Activated CD4-positive, alpha-beta T cell treated with anti-CD3 and anti-CD28 coated beads, Interleukin-2, amount 10 ng/mL, durations not matched to agents 7 days and 5 days (primary cell): ENCODE measurements around the gene NEXN. TPM values are rescaled to one million over a fixed set of nuclear protein-coding genes. Genes with fewer than 3 reads are reported as not detected.
"Not testable (repeated sequence)": the region's sequence is repeated elsewhere in the genome, so short reads cannot be mapped to it uniquely, and the experiment has no call there.

Experiments used
- CTCF ChIA-PET: fragments of 350-600 bp; sonication (Branson Sonifier 250); formaldehyde crosslinking; loops from one replicate; lab custom pipeline; 2021; ENCODE audit warnings: antibody characterized with exemption; lab: Charles Lee
- POLR2A ChIA-PET: fragments of 350-600 bp; sonication (Branson Sonifier 250); formaldehyde crosslinking; loops from one replicate; lab custom pipeline; 2021; ENCODE audit warnings: antibody characterized with exemption; lab: Charles Lee
- DNase-seq: peaks from one replicate; pipeline ENCODE4 v3.0.0-alpha.2; 2020
- H3K27ac Mint-ChIP-seq: one replicate; pipeline ENCODE4 v1.8.0; 2021; ENCODE audit warnings: mild to moderate bottlenecking, moderate library complexity, mixed read lengths
- H3K27me3 Mint-ChIP-seq: one replicate; pipeline ENCODE4 v1.8.0; 2021; ENCODE audit warnings: mixed read lengths
- H3K36me3 Mint-ChIP-seq: one replicate; pipeline ENCODE4 v1.8.0; 2021; ENCODE audit warnings: low read depth, mixed read lengths
- H3K4me1 Mint-ChIP-seq: one replicate; pipeline ENCODE4 v1.8.0; 2021; ENCODE audit warnings: mixed read lengths
- H3K4me3 Mint-ChIP-seq: one replicate; pipeline ENCODE4 v1.8.0; 2021; ENCODE audit warnings: mild to moderate bottlenecking, moderate library complexity, mixed read lengths
- H3K9me3 Mint-ChIP-seq: one replicate; pipeline ENCODE4 v1.8.0; 2021; ENCODE audit warnings: mixed read lengths
- total RNA-seq, 2 experiments: library from RNA; stranded (reverse); gene quantifications; one replicate each; pipeline ENCODE4 v1.2.3, GENCODE V29; 2021

The NEXN gene
- total RNA-seq, 2 experiments from 2014 or later = 5.3 to 5.7 TPM

GRCh38 chr1:77876884-77877283 lies 11.5 kb upstream of the NEXN start:
- POLR2A ChIA-PET = no interaction called here

GRCh38 chr1:77881061-77881460 lies 7.4 kb upstream of the NEXN start:
- H3K27ac Mint-ChIP-seq = no peak overlapping the region
- no peak for DNase-seq

More at GRCh38 chr1:77876884-77877283, 11.5 kb upstream of the NEXN start:
- Mint-ChIP-seq H3K4me3 (no peak overlapping the region), H3K27ac (no peak overlapping the region), H3K27me3 (no peaks in the 10 kb centered on the region), H3K9me3 (no peaks in the 10 kb centered on the region), H3K36me3 (peaks cover 5% of the 10 kb centered on the region), H3K4me1 (no peaks in the 10 kb centered on the region)
- CTCF ChIA-PET = no interaction called here
- DNase-seq = no peak

GRCh38 chr1:77882411-77882810 lies 6.0 kb upstream of the NEXN start:
- Mint-ChIP-seq H3K4me3 (no peak overlapping the region), H3K27me3 (peaks cover 3% of the 10 kb centered on the region), H3K27ac (no peak overlapping the region), H3K9me3 (no peaks in the 10 kb centered on the region), H3K4me1 (no peaks in the 10 kb centered on the region), H3K36me3 (peaks cover 3% of the 10 kb centered on the region)
- DNase-seq = no peak
- ChIA-PET POLR2A (no interaction called here), CTCF (interaction anchor here (0.6 kb wide), 1 partner anchor 568 kb away, joined by 3 read pairs; no protein-coding TSS in a partner anchor)

More at GRCh38 chr1:77881061-77881460, 7.4 kb upstream of the NEXN start:
- Mint-ChIP-seq H3K4me1 (no peaks in the 10 kb centered on the region), H3K27me3 (no peaks in the 10 kb centered on the region), H3K36me3 (no peaks in the 10 kb centered on the region), H3K9me3 (no peaks in the 10 kb centered on the region), H3K4me3 (no peak overlapping the region)
- POLR2A ChIA-PET = no interaction called here
- CTCF ChIA-PET = no interaction called here

GRCh38 chr1:77888781-77889642 lies 588 bp downstream of the NEXN start:
- Mint-ChIP-seq H3K9me3 (no peaks in the 10 kb centered on the region), H3K4me3 (peak overlapping the region; percentile 48), H3K36me3 (peaks cover 6% of the 10 kb centered on the region), H3K27me3 (peaks cover 22% of the 10 kb centered on the region), H3K27ac (no peak overlapping the region), H3K4me1 (peaks cover 10% of the 10 kb centered on the region)
- DNase-seq = peak; percentile 7
- CTCF ChIA-PET = interaction anchor here (1.3 kb wide), 1 partner anchor 13 kb away, joined by 3 read pairs; no protein-coding TSS in a partner anchor
- POLR2A ChIA-PET = no interaction called here

GRCh38 chr1:77889671-77890070 lies 1.2 kb downstream of the NEXN start:
- Mint-ChIP-seq H3K9me3 (no peaks in the 10 kb centered on the region), H3K27ac (no peak overlapping the region), H3K36me3 (peaks cover 6% of the 10 kb centered on the region), H3K4me3 (no peak overlapping the region), H3K4me1 (peaks cover 10% of the 10 kb centered on the region), H3K27me3 (peaks cover 22% of the 10 kb centered on the region)
- POLR2A ChIA-PET = no interaction called here
- DNase-seq = no peak
- CTCF ChIA-PET = no interaction called here

GRCh38 chr1:77891200-77891599 lies 2.8 kb downstream of the NEXN start:
- H3K27ac Mint-ChIP-seq = no peak overlapping the region
- H3K4me3 Mint-ChIP-seq = no peak overlapping the region
- ChIA-PET POLR2A (no interaction called here), CTCF (no interaction called here)
- peaks cover 6% of the 10 kb centered on the region for H3K36me3 Mint-ChIP-seq
- peaks cover 22% of the 10 kb centered on the region for H3K27me3 Mint-ChIP-seq
- H3K9me3 Mint-ChIP-seq = no peaks in the 10 kb centered on the region
- peaks cover 10% of the 10 kb centered on the region for H3K4me1 Mint-ChIP-seq
- DNase-seq = no peak

GRCh38 chr1:77899647-77900320 lies 11.4 kb downstream of the NEXN start:
- CTCF ChIA-PET = interaction anchor here (0.5 kb wide), 1 partner anchor 96 kb away, joined by 4 read pairs; no protein-coding TSS in a partner anchor

GRCh38 chr1:77900687-77901293 lies 12.4 kb downstream of the NEXN start:
- POLR2A ChIA-PET = no interaction called here
- H3K4me3 Mint-ChIP-seq = no peak overlapping the region
- DNase-seq = peak; percentile 15
- H3K4me1 Mint-ChIP-seq = no peaks in the 10 kb centered on the region
- CTCF ChIA-PET = no interaction called here
- H3K27ac Mint-ChIP-seq = no peak overlapping the region
- H3K36me3 Mint-ChIP-seq = no peaks in the 10 kb centered on the region
- H3K9me3 Mint-ChIP-seq = no peaks in the 10 kb centered on the region
- H3K27me3 Mint-ChIP-seq = peaks cover 4% of the 10 kb centered on the region

More at GRCh38 chr1:77899647-77900320, 11.4 kb downstream of the NEXN start:
- no peak overlapping the region for H3K27ac Mint-ChIP-seq
- POLR2A ChIA-PET = no interaction called here
- no peak for DNase-seq
- no peaks in the 10 kb centered on the region for H3K4me1 Mint-ChIP-seq
- no peaks in the 10 kb centered on the region for H3K36me3 Mint-ChIP-seq
- H3K9me3 Mint-ChIP-seq = no peaks in the 10 kb centered on the region
- H3K27me3 Mint-ChIP-seq = peaks cover 4% of the 10 kb centered on the region
- no peak overlapping the region for H3K4me3 Mint-ChIP-seq

- Mint-ChIP-seq H3K27me3 (no peaks in the 10 kb centered on the region), H3K27ac (no peak overlapping the region), H3K4me3 (no peak overlapping the region), H3K36me3 (no peaks in the 10 kb centered on the region), H3K9me3 (no peaks in the 10 kb centered on the region), H3K4me1 (no peaks in the 10 kb centered on the region)
- DNase-seq = no peak
- POLR2A ChIA-PET = no interaction called here
- CTCF ChIA-PET = no interaction called here
These were observed 17.2 kb downstream of the NEXN start for GRCh38 chr1:77905603-77906002.

GRCh38 chr1:77906019-77906545 lies 17.7 kb downstream of the NEXN start:
- Mint-ChIP-seq H3K27me3 (no peaks in the 10 kb centered on the region), H3K4me1 (no peaks in the 10 kb centered on the region), H3K36me3 (no peaks in the 10 kb centered on the region), H3K4me3 (no peak overlapping the region), H3K27ac (no peak overlapping the region), H3K9me3 (no peaks in the 10 kb centered on the region)
- POLR2A ChIA-PET = no interaction called here
- CTCF ChIA-PET = no interaction called here
- no peak for DNase-seq

- H3K4me1 Mint-ChIP-seq = no peaks in the 10 kb centered on the region
- no peak overlapping the region for H3K27ac Mint-ChIP-seq
- ChIA-PET CTCF (no interaction called here), POLR2A (no interaction called here)
- H3K36me3 Mint-ChIP-seq = no peaks in the 10 kb centered on the region
- no peak overlapping the region for H3K4me3 Mint-ChIP-seq
- H3K9me3 Mint-ChIP-seq = no peaks in the 10 kb centered on the region
- H3K27me3 Mint-ChIP-seq = no peaks in the 10 kb centered on the region
- no peak for DNase-seq
These were observed 18.2 kb downstream of the NEXN start for GRCh38 chr1:77906624-77907023.

- H3K27me3 Mint-ChIP-seq = no peaks in the 10 kb centered on the region
- DNase-seq = no peak
- no peaks in the 10 kb centered on the region for H3K9me3 Mint-ChIP-seq
- no peak overlapping the region for H3K4me3 Mint-ChIP-seq
- ChIA-PET POLR2A (no interaction called here), CTCF (no interaction called here)
- no peaks in the 10 kb centered on the region for H3K36me3 Mint-ChIP-seq
- H3K4me1 Mint-ChIP-seq = no peaks in the 10 kb centered on the region
- H3K27ac Mint-ChIP-seq = no peak overlapping the region
These were observed 21.7 kb downstream of the NEXN start for GRCh38 chr1:77910116-77910515.

- CTCF ChIA-PET, POLR2A ChIA-PET, H3K27me3 Mint-ChIP-seq, H3K27ac Mint-ChIP-seq, H3K36me3 Mint-ChIP-seq, DNase-seq, H3K4me3 Mint-ChIP-seq, H3K4me1 Mint-ChIP-seq, H3K9me3 Mint-ChIP-seq: not testable (repeated sequence)
These were observed 30.5 kb downstream of the NEXN start for GRCh38 chr1:77918918-77919317.
